DLD1 (cell line): Measurements from ENCODE around the gene RPS3A.
"Not testable (repeated sequence)": the region's sequence is repeated elsewhere in the genome, so short reads cannot be mapped to it uniquely, and the experiment has no call there.

Experiments used
- in situ Hi-C: cut with HindIII; loops from 2 replicates; pipeline ENCODE4 v1.10.0; 2017; ENCODE audit warnings: low sequenced_read_pairs

The RPS3A gene

GRCh38 chr4:151114338-151114737 is 14.9 kb downstream of the RPS3A start:
- in situ Hi-C loops: no loop called here

GRCh38 chr4:151114986-151115385 is 15.6 kb downstream of the RPS3A start:
- in situ Hi-C loops: no loop called here

GRCh38 chr4:151117371-151117962 is 18.0 kb downstream of the RPS3A start:
- in situ Hi-C loops: no loop called here

- in situ Hi-C loops: no loop called here
Observed at GRCh38 chr4:151129796-151130195, 30.4 kb downstream of the RPS3A start.

GRCh38 chr4:151133311-151133710 is 33.9 kb downstream of the RPS3A start:
- in situ Hi-C loops: no loop called here

- in situ Hi-C loops: not testable (repeated sequence)
Observed at GRCh38 chr4:151136048-151136447, 36.6 kb downstream of the RPS3A start.

GRCh38 chr4:151139814-151140213 is 40.4 kb downstream of the RPS3A start:
- in situ Hi-C loops: no loop called here

- in situ Hi-C loops: no loop called here
Observed at GRCh38 chr4:151142758-151143157, 43.3 kb downstream of the RPS3A start.

GRCh38 chr4:151143162-151143561 is 43.7 kb downstream of the RPS3A start:
- in situ Hi-C loops: no loop called here

- in situ Hi-C loops: no loop called here
Observed at GRCh38 chr4:151143811-151144210, 44.4 kb downstream of the RPS3A start.

GRCh38 chr4:151144329-151145072 is 45.1 kb downstream of the RPS3A start:
- in situ Hi-C loops: no loop called here

- in situ Hi-C loops: no loop called here
Observed at GRCh38 chr4:151147000-151147399, 47.6 kb downstream of the RPS3A start.

GRCh38 chr4:151148261-151148660 is 48.8 kb downstream of the RPS3A start:
- in situ Hi-C loops: no loop called here

GRCh38 chr4:151150821-151151580 is 51.6 kb downstream of the RPS3A start:
- in situ Hi-C loops: no loop called here

- in situ Hi-C loops: no loop called here
Observed at GRCh38 chr4:151152028-151152427, 52.6 kb downstream of the RPS3A start.

GRCh38 chr4:151153585-151153984 is 54.2 kb downstream of the RPS3A start:
- in situ Hi-C loops: no loop called here
